Keratinocyte (primary cell): ENCODE data around the gene PRKAR1A.

Experiments
- CTCF ChIP-seq, 3 experiments: IDR thresholded peaks in 1 of 3; conservative IDR thresholded peaks in 1 of 3; optimal IDR thresholded peaks in 1 of 3; 2 replicates in 2 of 3; 3 replicates in 1 of 3; pipeline versions ENCODE3 to v1.5.1; 2011; ENCODE audit warnings: low read length in 3 of 3, mild to moderate bottlenecking in 3 of 3, moderate library complexity in 2 of 3, control low read depth in 1 of 3, inconsistent platforms in 1 of 3; ENCODE audit not compliant: insufficient read depth in 2 of 3; ENCODE audit errors: extremely low read depth in 1 of 3
- EZH2 ChIP-seq: IDR thresholded peaks from one replicate; pipeline ENCODE4 v1.6.1; 2012; ENCODE audit warnings: inconsistent platforms, mild to moderate bottlenecking, low read length, moderate library complexity

- TF ChIP-seq EZH2 (no peak), CTCF (optimal IDR thresholded peaks at IDR 0.05 in 1 of 3, IDR thresholded peaks at IDR 0.05 in 1 of 3, conservative IDR thresholded peaks at IDR 0.05 in 1 of 3; ENCODE audit: extremely low read depth in 1 of 3, insufficient read depth in 2 of 3, low read length in 3 of 3) (no peak)
Measured at GRCh38 chr17:68576811-68577496, 64.7 kb downstream of the PRKAR1A start.
